PC-3 (cell line): ENCODE data around the gene SLC9A9. TPM values are rescaled to one million over a fixed set of nuclear protein-coding genes. Genes with fewer than 3 reads are reported as not detected.

Experiments
- ATAC-seq: fragments of 200-7000 bp; cut with Tn5 transposase; 2 replicates; pipeline ENCODE4 v1.9.1; 2020; ENCODE audit warnings: mild to moderate bottlenecking, moderate library complexity
- BruUV-seq: library from RNA; stranded (reverse); fragments of 400-500 nt; replicated peaks from 2 replicates; lab custom pipeline; 2021; lab: Mats Ljungman, UMichigan
- CTCF ChIA-PET: fragments of 300-600 bp; sonication (Branson Sonifier 250); formaldehyde crosslinking; loops from one replicate; lab custom pipeline; 2022; ENCODE audit warnings: antibody characterized with exemption; lab: Charles Lee
- POLR2A ChIA-PET: fragments of 300-600 bp; sonication (Branson Sonifier 250); formaldehyde crosslinking; loops from one replicate; lab custom pipeline; 2022; ENCODE audit warnings: antibody characterized with exemption; ENCODE audit not compliant: unreplicated experiment; lab: Charles Lee
- DNase-seq: peaks from one replicate; pipeline ENCODE4 v3.0.0-alpha.2; 2015
- H2AFZ ChIP-seq: fragments of 300-600 bp; sonication (generic); 2 replicates; pipeline ENCODE4 v1.6.0; 2016; ENCODE audit warnings: antibody characterized with exemption, low read length
- H3F3A ChIP-seq: fragments of 300-600 bp; sonication (generic); one replicate; pipeline ENCODE4 v1.6.0; 2017; ENCODE audit warnings: antibody characterized with exemption, low read length, control low read depth, mild to moderate bottlenecking; ENCODE audit not compliant: unreplicated experiment
- H3K27ac ChIP-seq: fragments of 300-600 bp; sonication (generic); 2 replicates; pipeline ENCODE4 v1.5.1; 2016; ENCODE audit warnings: mild to moderate bottlenecking, low read length
- H3K27me3 ChIP-seq: fragments of 300-600 bp; sonication (generic); 2 replicates; pipeline ENCODE4 v1.6.1; 2016; ENCODE audit warnings: low read length, mixed read lengths
- H3K36me3 ChIP-seq: fragments of 300-600 bp; sonication (generic); 2 replicates; pipeline ENCODE4 v1.6.1; 2016; ENCODE audit warnings: low read depth, mixed run types, low read length, mixed read lengths
- H3K4me1 ChIP-seq: fragments of 300-600 bp; sonication (generic); 2 replicates; pipeline ENCODE4 v1.5.1; 2016; ENCODE audit warnings: low read length; ENCODE audit not compliant: insufficient read depth
- H3K4me2 ChIP-seq: fragments of 300-600 bp; sonication (generic); 2 replicates; pipeline ENCODE4 v1.6.0; 2016; ENCODE audit warnings: low read length
- H3K4me3 ChIP-seq: fragments of 300-600 bp; sonication (generic); 2 replicates; pipeline ENCODE4 v1.5.1; 2016; ENCODE audit warnings: mild to moderate bottlenecking, low read length, mixed read lengths
- H3K79me2 ChIP-seq: fragments of 300-600 bp; sonication (generic); 2 replicates; pipeline ENCODE4 v1.6.1; 2017; ENCODE audit warnings: low read length, mixed read lengths
- H3K9ac ChIP-seq: fragments of 300-600 bp; sonication (generic); 2 replicates; pipeline ENCODE4 v1.6.0; 2016; ENCODE audit warnings: mild to moderate bottlenecking, low read length
- H3K9me2 ChIP-seq: fragments of 300-600 bp; sonication (generic); replicated peaks from 2 replicates; pipeline ENCODE4 v1.6.1; 2016; ENCODE audit warnings: mixed run types, low read length, mixed read lengths
- H3K9me3 ChIP-seq: fragments of 300-600 bp; sonication (generic); 2 replicates; pipeline ENCODE4 v1.6.1; 2016; ENCODE audit warnings: low read length, mixed read lengths
- H4K20me1 ChIP-seq: fragments of 300-600 bp; sonication (generic); 2 replicates; pipeline ENCODE4 v1.6.1; 2016; ENCODE audit warnings: low read length, mixed read lengths
- CTCF ChIP-seq: fragments of 300-600 bp; sonication (generic); conservative IDR thresholded peaks from 2 replicates; pipeline ENCODE4 v1.5.1; 2017; ENCODE audit warnings: antibody characterized with exemption, low read depth, mild to moderate bottlenecking, low read length
- EZH2 ChIP-seq: fragments of 300-600 bp; sonication (generic); IDR thresholded peaks from one replicate; pipeline ENCODE4 v1.6.1; 2017; ENCODE audit warnings: antibody characterized with exemption, mild to moderate bottlenecking, low read length; ENCODE audit not compliant: unreplicated experiment
- EZH2phosphoT487 ChIP-seq: fragments of 300-600 bp; sonication (generic); IDR thresholded peaks from 2 replicates; pipeline ENCODE4 v1.6.1; 2018; ENCODE audit warnings: mild to moderate bottlenecking, antibody characterized with exemption, low read length, borderline replicate concordance
- intact Hi-C: fragments of 100-400 bp; cut with micrococcal nuclease; formaldehyde crosslinking; loops from 2 replicates; pipeline ENCODE4 v1.9.0; 2023
- total RNA-seq: library from RNA; depleted of rRNA; stranded (reverse); fragments of >200 nt; gene quantifications from 2 replicates; pipeline ENCODE4 v1.2.3, GENCODE V29; 2014

Gene SLC9A9
- total RNA-seq, 1 experiment from 2014 or later = 0.07 TPM

GRCh38 chr3:143244516-143245063 lies 603.7 kb downstream of the SLC9A9 start:
- BruUV-seq = no TSS peak
- no peaks in the 10 kb centered on the region for H3K79me2 ChIP-seq
- no peaks in the 10 kb centered on the region for H3K9me3 ChIP-seq
- no peaks in the 10 kb centered on the region for H3K36me3 ChIP-seq
- no peaks in the 10 kb centered on the region for H3K4me1 ChIP-seq
- no peaks in the 10 kb centered on the region for H3K27me3 ChIP-seq
- ATAC-seq (no peak), DNase-seq (no peak)
- TF ChIP-seq EZH2phosphoT487 = no peak
- H2AFZ ChIP-seq = no peak overlapping the region
- no peaks in the 10 kb centered on the region for H4K20me1 ChIP-seq
- H3K4me2 ChIP-seq = no peak overlapping the region
- H3K9ac ChIP-seq = no peak overlapping the region
- ChIA-PET CTCF (no interaction called here), POLR2A (no interaction called here)
- no peak overlapping the region for H3K27ac ChIP-seq
- H3K9me2 ChIP-seq = no peaks in the 10 kb centered on the region
- intact Hi-C loops = no loop called here
- H3K4me3 ChIP-seq = no peak overlapping the region
- H3F3A ChIP-seq = no peaks in the 10 kb centered on the region

- no peaks in the 10 kb centered on the region for H3K4me1 ChIP-seq
- H2AFZ ChIP-seq = no peak overlapping the region
- TF ChIP-seq EZH2phosphoT487 (no peak), CTCF (no peak)
- H3K79me2 ChIP-seq = no peaks in the 10 kb centered on the region
- no peak for ATAC-seq
- H3K9me3 ChIP-seq = no peaks in the 10 kb centered on the region
- H3F3A ChIP-seq = no peaks in the 10 kb centered on the region
- H3K36me3 ChIP-seq = no peaks in the 10 kb centered on the region
- no peak for DNase-seq
- no TSS peak for BruUV-seq
- no peaks in the 10 kb centered on the region for H3K27me3 ChIP-seq
- H4K20me1 ChIP-seq = no peaks in the 10 kb centered on the region
- POLR2A ChIA-PET = no interaction called here
- CTCF ChIA-PET = no interaction called here
- intact Hi-C loops = no loop called here
- H3K4me2 ChIP-seq = no peak overlapping the region
- H3K27ac ChIP-seq = no peak overlapping the region
- H3K9ac ChIP-seq = no peak overlapping the region
- no peaks in the 10 kb centered on the region for H3K9me2 ChIP-seq
- H3K4me3 ChIP-seq = no peak overlapping the region
Measured at GRCh38 chr3:143243686-143244085, 604.6 kb downstream of the SLC9A9 start.

- TF ChIP-seq EZH2phosphoT487 (no peak), EZH2 (no peak), CTCF (no peak)
- ATAC-seq = no peak
- H3K9me3 ChIP-seq = no peaks in the 10 kb centered on the region
Measured at GRCh38 chr3:143242691-143243090, 605.6 kb downstream of the SLC9A9 start.

More at GRCh38 chr3:143242691-143243090, 605.6 kb downstream of the SLC9A9 start:
- BruUV-seq = no TSS peak
- ChIA-PET CTCF (no interaction called here), POLR2A (no interaction called here)
- no peak for DNase-seq
- Histone ChIP-seq H3K9me2 (no peaks in the 10 kb centered on the region), H4K20me1 (no peaks in the 10 kb centered on the region), H3K36me3 (no peaks in the 10 kb centered on the region), H3K4me3 (no peak overlapping the region), H3F3A (no peaks in the 10 kb centered on the region), H3K9ac (no peak overlapping the region), H3K27me3 (no peaks in the 10 kb centered on the region), H2AFZ (no peak overlapping the region), H3K4me2 (no peak overlapping the region), H3K4me1 (no peaks in the 10 kb centered on the region), H3K79me2 (no peaks in the 10 kb centered on the region), H3K27ac (no peak overlapping the region)
- intact Hi-C loops = no loop called here
